Loucy (cell line): ENCODE data around the gene CLPTM1.
"Not testable (repeated sequence)": the region's sequence is repeated elsewhere in the genome, so short reads cannot be mapped to it uniquely, and the experiment has no call there.

ENCODE experiments used
- H2AFZ ChIP-seq: fragments of 200-600 bp; sonication (generic); 2 replicates; pipeline ENCODE4 v1.6.0; 2016; ENCODE audit warnings: antibody characterized with exemption, mild to moderate bottlenecking, low read length, moderate library complexity
- H3F3A ChIP-seq: fragments of 200-600 bp; 2 replicates; pipeline ENCODE4 v1.6.0; 2016; ENCODE audit warnings: antibody characterized with exemption, low read depth, mild to moderate bottlenecking
- H3K27me3 ChIP-seq: fragments of 200-600 bp; sonication (generic); 2 replicates; pipeline ENCODE4 v1.6.1; 2014; ENCODE audit warnings: low read length, mild to moderate bottlenecking; ENCODE audit not compliant: insufficient read depth, poor library complexity, severe bottlenecking
- H3K36me3 ChIP-seq: fragments of 200-600 bp; sonication (generic); 2 replicates; pipeline ENCODE4 v1.6.1; 2016; ENCODE audit warnings: low read length; ENCODE audit not compliant: insufficient read depth
- H3K4me1 ChIP-seq: fragments of 200-600 bp; sonication (generic); 2 replicates; pipeline ENCODE4 v1.5.1; 2014; ENCODE audit warnings: low read length, mild to moderate bottlenecking; ENCODE audit not compliant: insufficient read depth, poor library complexity, severe bottlenecking
- H3K4me2 ChIP-seq: fragments of 200-600 bp; sonication (generic); 2 replicates; pipeline ENCODE4 v1.6.0; 2014; ENCODE audit warnings: antibody characterized with exemption, low read length, low read depth, mild to moderate bottlenecking; ENCODE audit not compliant: poor library complexity, severe bottlenecking
- H3K4me3 ChIP-seq: fragments of 200-600 bp; sonication (generic); 2 replicates; pipeline ENCODE4 v1.5.1; 2014; ENCODE audit warnings: low read length, mild to moderate bottlenecking, mixed read lengths; ENCODE audit not compliant: poor library complexity, severe bottlenecking
- H3K79me2 ChIP-seq: fragments of 200-600 bp; sonication (generic); 2 replicates; pipeline ENCODE4 v1.6.1; 2014; ENCODE audit warnings: low read length; ENCODE audit not compliant: insufficient read depth
- H3K9ac ChIP-seq: fragments of 200-600 bp; sonication (generic); 2 replicates; pipeline ENCODE4 v1.6.0; 2014; ENCODE audit warnings: mild to moderate bottlenecking, low read depth, low read length, moderate library complexity; ENCODE audit not compliant: poor library complexity, severe bottlenecking
- H3K9me2 ChIP-seq: fragments of 200-600 bp; sonication (generic); replicated peaks from 2 replicates; pipeline ENCODE4 v1.6.1; 2016; ENCODE audit warnings: low read depth, low read length, mixed read lengths
- H3K9me3 ChIP-seq: fragments of 200-600 bp; sonication (generic); 2 replicates; pipeline ENCODE4 v1.6.1; 2014; ENCODE audit warnings: mild to moderate bottlenecking, antibody characterized with exemption, low read length, low read depth; ENCODE audit not compliant: insufficient read depth
- H4K20me1 ChIP-seq: fragments of 200-600 bp; sonication (generic); 2 replicates; pipeline ENCODE4 v1.6.0; 2014; ENCODE audit warnings: antibody characterized with exemption, low read length, mild to moderate bottlenecking; ENCODE audit not compliant: insufficient read depth, poor library complexity, severe bottlenecking
- EZH2phosphoT487 ChIP-seq: fragments of 200-600 bp; IDR thresholded peaks from 2 replicates; pipeline ENCODE4 v1.6.1; 2018; ENCODE audit warnings: antibody characterized with exemption, mild to moderate bottlenecking, moderate library complexity, borderline replicate concordance
- TF ChIP-seq, protein P1 (sequence below): fragments of 200-600 bp; sonication (generic); conservative IDR thresholded peaks from 2 replicates; pipeline ENCODE4 v1.5.1; 2014; ENCODE audit warnings: mild to moderate bottlenecking, antibody characterized with exemption, low read length

CLPTM1 gene

DNA sequence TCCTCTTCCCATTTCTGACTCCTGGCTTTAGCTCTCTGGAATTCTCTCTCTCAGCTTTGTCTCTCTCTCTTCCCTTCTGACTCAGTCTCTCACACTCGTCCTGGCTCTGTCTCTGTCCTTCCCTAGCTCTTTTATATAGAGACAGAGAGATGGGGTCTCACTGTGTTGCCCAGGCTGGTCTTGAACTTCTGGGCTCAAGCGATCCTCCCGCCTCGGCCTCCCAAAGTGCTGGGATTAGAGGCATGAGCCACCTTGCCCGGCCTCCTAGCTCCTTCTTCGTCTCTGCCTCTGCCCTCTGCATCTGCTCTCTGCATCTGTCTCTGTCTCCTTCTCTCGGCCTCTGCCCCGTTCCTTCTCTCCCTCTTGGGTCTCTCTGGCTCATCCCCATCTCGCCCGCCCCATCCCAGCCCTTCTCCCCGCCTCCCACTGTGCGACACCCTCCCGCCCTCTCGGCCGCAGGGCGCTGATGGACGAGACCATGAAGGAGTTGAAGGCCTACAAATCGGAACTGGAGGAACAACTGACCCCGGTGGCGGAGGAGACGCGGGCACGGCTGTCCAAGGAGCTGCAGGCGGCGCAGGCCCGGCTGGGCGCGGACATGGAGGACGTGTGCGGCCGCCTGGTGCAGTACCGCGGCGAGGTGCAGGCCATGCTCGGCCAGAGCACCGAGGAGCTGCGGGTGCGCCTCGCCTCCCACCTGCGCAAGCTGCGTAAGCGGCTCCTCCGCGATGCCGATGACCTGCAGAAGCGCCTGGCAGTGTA lies 46.9 kb upstream of the CLPTM1 start:
- Histone ChIP-seq H3K4me2 (no peak overlapping the region), H3K9ac (no peak overlapping the region), H3K9me2 (no peaks in the 10 kb centered on the region), H3K79me2 (no peaks in the 10 kb centered on the region), H2AFZ (no peak overlapping the region), H3K4me3 (no peak overlapping the region), H3K4me1 (no peaks in the 10 kb centered on the region), H3K9me3 (no peaks in the 10 kb centered on the region), H4K20me1 (no peaks in the 10 kb centered on the region), H3K27me3 (no peaks in the 10 kb centered on the region), H3K36me3 (peaks cover 1% of the 10 kb centered on the region; the same call in 1 of the 2 replicates), H3F3A (no peaks in the 10 kb centered on the region)
- no peak for TF ChIP-seq EZH2phosphoT487
- TF ChIP-seq, protein P1, sequence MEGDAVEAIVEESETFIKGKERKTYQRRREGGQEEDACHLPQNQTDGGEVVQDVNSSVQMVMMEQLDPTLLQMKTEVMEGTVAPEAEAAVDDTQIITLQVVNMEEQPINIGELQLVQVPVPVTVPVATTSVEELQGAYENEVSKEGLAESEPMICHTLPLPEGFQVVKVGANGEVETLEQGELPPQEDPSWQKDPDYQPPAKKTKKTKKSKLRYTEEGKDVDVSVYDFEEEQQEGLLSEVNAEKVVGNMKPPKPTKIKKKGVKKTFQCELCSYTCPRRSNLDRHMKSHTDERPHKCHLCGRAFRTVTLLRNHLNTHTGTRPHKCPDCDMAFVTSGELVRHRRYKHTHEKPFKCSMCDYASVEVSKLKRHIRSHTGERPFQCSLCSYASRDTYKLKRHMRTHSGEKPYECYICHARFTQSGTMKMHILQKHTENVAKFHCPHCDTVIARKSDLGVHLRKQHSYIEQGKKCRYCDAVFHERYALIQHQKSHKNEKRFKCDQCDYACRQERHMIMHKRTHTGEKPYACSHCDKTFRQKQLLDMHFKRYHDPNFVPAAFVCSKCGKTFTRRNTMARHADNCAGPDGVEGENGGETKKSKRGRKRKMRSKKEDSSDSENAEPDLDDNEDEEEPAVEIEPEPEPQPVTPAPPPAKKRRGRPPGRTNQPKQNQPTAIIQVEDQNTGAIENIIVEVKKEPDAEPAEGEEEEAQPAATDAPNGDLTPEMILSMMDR = no peak

DNA sequence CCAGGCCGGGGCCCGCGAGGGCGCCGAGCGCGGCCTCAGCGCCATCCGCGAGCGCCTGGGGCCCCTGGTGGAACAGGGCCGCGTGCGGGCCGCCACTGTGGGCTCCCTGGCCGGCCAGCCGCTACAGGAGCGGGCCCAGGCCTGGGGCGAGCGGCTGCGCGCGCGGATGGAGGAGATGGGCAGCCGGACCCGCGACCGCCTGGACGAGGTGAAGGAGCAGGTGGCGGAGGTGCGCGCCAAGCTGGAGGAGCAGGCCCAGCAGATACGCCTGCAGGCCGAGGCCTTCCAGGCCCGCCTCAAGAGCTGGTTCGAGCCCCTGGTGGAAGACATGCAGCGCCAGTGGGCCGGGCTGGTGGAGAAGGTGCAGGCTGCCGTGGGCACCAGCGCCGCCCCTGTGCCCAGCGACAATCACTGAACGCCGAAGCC lies 46.3 kb upstream of the CLPTM1 start:
- Histone ChIP-seq H4K20me1 (no peaks in the 10 kb centered on the region), H3K79me2 (no peaks in the 10 kb centered on the region), H3K4me2 (no peak overlapping the region), H3K36me3 (no peaks in the 10 kb centered on the region), H3K4me1 (no peaks in the 10 kb centered on the region), H3F3A (no peaks in the 10 kb centered on the region), H3K4me3 (no peak overlapping the region), H3K9me2 (no peaks in the 10 kb centered on the region), H2AFZ (no peak overlapping the region), H3K9ac (no peak overlapping the region), H3K27me3 (no peaks in the 10 kb centered on the region), H3K9me3 (no peaks in the 10 kb centered on the region)
- TF ChIP-seq EZH2phosphoT487 = no peak
- TF ChIP-seq, protein P1 = no peak

GRCh38 chr19:44909775-44910174 lies 45.4 kb upstream of the CLPTM1 start:
- Histone ChIP-seq H3K4me3 (no peak overlapping the region), H3K27me3 (no peaks in the 10 kb centered on the region), H3K9ac (no peak overlapping the region), H3F3A (no peaks in the 10 kb centered on the region), H3K9me2 (no peaks in the 10 kb centered on the region), H4K20me1 (no peaks in the 10 kb centered on the region), H3K36me3 (no peaks in the 10 kb centered on the region), H3K79me2 (no peaks in the 10 kb centered on the region), H3K9me3 (no peaks in the 10 kb centered on the region), H2AFZ (no peak overlapping the region), H3K4me1 (no peaks in the 10 kb centered on the region), H3K4me2 (no peak overlapping the region)
- TF ChIP-seq EZH2phosphoT487 = no peak
- TF ChIP-seq, protein P1 = no peak

GRCh38 chr19:44911896-44912295 lies 43.3 kb upstream of the CLPTM1 start:
- H3K4me2 ChIP-seq, H3K79me2 ChIP-seq, H3K9me3 ChIP-seq, H3F3A ChIP-seq, H3K9me2 ChIP-seq, H3K27me3 ChIP-seq, H3K4me3 ChIP-seq, H3K36me3 ChIP-seq, H3K4me1 ChIP-seq, H2AFZ ChIP-seq, H4K20me1 ChIP-seq, H3K9ac ChIP-seq: not testable (repeated sequence)
